DMS79 treated with DMSO at 0.1 percent for 48 hours (cell line): ENCODE data around the gene TUBGCP6.
"Not testable (repeated sequence)": the region's sequence is repeated elsewhere in the genome, so short reads cannot be mapped to it uniquely, and the experiment has no call there.

ENCODE experiments used
- DNase-seq: peaks from one replicate; lab custom pipeline; 2025; lab: John Stamatoyannopoulos, UW

The TUBGCP6 gene

DNA sequence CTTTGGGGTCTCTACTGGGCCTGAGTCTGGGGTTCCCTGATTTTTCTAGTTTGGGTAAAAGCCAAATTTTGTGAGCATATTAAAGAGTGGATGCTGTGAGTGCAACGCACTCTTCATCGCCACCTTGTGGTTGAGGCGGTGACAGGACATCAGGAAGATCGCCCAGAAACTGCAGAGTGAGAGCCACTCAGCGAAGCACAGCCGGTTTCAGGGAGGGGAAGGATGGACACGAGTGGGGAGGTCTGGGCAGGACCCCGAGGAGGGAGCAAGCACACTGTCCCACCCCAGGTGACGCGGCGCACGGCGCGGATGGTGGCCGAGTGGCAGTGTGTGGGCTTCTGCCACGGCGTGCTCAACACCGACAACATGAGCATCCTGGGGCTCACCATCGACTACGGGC, 34.9 kb downstream of the TUBGCP6 start:
- peak; percentile 7 for DNase-seq

DNA sequence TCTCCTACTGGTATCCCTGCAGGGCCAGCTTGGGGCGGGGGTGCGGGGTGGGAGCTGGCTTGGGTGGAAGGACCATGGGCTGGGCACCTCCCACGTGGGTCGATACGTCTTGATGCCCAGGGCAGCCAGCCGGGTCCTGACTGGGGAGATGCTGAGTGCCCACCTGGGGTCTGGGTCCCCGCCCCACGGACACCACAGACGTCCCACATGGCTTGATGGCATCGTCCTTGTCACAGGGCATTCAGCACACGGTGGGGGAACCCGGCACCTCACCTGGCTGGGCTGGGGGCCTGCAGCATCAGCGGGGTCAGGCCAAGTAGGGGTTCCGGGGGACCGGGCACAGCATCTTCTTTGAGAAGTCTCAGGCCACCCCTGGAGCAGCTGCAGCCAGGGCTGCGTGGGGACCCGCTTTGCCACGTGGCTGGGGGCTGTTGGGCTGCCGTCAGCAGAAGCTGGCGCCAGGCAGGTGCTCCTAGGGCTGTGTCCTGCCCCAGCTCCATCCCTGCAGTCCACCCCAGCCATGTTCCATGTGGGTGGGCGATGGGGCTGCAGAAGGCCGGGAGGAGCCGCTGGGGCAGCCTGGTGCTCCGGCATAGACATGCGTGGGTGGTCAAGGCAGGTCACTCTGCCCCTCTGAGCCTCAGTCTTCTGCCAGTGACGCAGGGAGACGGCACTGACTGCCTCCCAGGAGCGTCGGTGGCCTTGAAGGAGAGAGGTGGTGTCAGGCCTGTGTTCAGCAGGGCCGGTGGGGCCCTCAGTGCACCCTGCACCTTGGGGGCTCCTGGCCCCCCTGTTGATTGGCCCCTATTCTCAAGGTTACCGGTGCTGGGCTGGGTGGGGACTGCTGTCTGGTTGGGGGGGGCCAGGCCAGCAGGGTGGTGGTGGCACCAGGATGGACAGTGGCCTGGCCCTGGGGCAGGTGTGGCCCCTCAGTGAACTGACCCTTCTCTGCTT, 35.6 kb downstream of the TUBGCP6 start:
- DNase-seq = no peak

DNA sequence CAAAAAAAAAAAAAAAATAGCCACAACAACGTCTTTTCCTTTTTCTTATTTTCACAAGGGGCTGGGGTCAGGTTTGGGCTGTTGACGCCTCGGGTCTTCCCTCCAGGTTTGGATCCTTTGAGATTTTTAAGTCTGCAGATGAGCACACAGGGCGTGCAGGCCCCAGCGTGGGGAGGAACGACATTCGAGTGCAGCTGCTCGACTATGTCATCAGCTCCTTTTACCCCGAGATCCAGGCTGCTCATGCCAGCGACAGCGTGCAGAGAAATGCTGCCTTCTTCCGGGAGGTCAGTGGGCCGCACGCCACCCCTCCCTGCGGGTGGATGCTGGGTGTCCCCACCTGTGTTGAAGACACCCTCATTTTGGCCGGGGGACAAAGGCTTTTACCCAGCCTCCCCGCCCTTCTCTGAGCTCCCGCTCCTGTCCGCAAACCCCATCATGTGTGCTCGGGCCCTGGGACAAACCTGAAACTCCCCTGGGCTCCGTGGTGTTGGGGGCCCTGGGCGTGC, 36.3 kb downstream of the TUBGCP6 start:
- DNase-seq = no peak

DNA sequence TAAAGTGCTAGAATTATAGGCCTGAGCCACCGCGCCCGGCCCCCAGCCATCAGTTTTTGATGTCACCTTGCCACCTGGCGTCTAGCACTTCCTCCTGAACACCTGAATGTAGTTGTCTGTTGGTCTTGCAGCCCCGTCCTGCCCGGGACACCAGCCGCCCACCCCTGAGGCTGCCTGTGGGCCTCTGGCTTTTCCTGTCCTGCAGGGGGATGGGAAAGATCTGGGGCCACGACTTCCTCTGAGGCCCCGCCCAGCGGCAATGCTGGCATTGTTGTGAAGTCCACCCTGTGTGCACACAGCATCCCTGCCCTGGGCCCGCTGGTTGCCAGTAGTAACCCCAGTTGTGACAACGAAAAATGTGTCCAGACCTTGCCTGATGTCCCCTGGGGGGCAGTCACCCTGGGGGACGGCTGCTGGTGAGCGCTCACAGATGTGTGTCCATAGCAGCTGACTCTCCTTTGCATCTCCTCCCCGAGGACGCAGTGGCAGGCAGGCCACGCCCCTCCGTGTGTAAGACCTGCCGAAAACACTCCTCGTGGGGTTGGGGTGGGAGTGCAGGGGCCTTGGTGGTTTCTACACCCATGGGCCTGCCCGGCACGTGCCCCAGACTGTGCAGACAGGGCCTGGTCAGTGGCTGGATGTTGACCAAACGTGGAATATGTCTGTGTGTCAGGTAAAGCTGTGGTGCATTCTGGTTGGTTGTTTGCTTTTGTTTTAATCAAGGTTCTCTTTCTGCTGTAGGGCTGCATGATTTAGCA, 37.3 kb downstream of the TUBGCP6 start:
- DNase-seq = no peak

DNA sequence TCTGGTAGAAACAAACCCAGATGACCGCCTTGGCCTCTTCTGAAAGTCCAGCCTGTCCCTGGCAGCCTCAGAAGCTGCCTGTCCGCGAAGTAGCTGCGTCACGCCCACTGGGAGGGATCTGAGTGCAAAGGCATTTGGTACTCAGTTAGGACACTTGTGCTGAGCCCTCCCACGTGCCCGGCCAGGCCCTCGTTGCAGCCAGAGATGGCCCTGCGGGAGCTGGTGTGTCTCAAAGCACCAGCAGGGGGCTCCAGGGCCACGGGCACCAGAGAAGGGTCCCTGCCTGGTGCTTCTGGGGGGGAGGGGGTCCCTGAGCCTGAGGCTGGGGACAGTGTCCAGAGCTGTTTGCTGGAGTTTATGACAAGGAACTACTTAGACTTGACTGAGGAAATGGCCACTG, 38.2 kb downstream of the TUBGCP6 start:
- DNase-seq = no peak

DNA sequence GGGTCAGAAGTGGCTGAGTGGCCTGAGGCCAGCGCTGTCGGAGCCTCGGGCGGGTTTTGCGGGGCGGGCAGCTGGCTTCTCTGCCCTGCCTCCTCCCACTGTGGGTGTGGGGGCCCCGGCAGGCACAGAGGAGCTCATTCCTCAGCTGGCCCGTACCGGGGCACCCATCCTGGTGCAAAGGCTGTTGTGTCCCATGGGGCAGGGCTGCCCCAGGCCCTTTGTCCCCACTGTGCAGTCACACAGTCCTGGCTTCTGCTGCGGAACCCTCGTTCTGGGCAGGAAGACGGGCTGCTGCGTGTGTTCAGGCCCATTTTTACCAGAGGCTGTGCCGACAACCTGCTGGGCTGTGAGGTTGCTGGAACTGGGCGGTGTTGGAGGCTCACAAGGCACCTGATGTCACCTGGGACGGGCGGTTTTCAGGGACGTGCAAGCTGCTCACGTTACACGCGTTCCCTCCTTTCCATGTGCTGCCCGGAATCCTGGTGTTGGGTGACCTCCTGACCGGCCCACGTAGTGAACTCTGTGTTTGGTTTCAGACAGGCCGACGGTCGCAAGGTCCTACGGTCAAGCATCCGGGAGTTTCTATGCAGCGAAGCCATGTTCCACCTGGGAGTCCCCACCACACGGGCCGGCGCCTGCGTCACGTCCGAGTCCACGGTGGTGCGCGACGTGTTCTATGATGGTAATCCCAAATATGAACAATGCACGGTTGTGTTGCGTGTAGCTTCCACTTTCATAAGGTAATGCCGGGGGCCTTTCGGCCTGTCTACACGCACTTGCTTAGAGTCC, 38.8 kb downstream of the TUBGCP6 start:
- DNase-seq = no peak

DNA sequence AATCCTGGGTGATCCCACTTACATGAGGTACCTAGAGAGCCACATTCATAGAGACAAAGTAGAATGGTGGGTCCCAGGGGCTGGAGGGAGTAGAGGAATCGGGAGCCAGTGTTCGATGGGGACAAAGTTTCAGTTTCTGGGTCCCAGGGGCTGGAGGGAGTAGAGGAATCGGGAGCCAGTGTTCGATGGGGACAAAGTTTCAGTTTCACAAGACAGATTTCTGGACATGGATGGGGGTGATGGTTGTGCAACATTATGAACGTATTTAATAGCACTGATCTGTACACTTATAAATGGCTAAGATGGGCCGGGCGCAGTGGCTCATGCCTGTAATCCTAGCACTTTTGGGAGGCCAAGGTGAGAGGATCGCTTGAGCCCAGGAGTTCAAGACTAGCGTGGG, 39.8 kb downstream of the TUBGCP6 start:
- DNase-seq = not testable (repeated sequence)

DNA sequence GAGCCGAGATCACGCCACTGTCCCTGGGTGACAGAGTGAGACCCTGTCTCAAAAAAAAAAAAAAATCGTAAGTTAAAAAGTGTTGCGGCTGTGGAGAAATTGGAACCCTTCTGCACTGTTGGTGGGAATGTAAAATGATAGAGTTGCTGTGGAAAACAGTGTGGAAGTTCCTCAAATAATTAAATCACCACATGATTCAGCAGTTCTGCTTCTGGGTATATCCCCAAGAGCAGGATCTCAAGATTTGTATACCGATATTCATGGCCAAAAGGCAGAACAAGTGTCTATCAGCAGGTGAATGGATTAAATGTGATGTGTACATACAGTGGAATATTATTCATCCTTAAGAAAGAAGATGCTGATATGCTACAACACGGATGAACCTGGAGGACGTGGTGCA, 40.3 kb downstream of the TUBGCP6 start:
- no peak for DNase-seq

DNA sequence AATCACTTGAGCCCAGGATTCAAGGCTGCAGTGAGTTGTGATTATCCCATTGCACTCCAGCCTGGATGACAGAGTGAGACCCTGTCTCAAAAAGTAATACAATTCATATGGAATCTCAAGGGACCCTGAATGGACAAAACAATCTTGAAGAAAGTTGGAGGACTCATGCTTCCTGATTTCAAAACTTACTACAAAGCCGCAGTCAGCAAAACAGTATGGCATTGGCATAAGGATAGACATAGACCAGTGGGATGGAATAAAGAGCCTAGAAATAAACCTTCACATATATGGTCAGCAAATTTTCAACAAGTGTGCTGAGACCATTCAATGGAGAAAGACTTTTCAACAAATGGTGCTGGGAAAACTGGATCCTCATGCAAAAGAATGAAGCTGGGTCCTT, 41.5 kb downstream of the TUBGCP6 start:
- no peak for DNase-seq

DNA sequence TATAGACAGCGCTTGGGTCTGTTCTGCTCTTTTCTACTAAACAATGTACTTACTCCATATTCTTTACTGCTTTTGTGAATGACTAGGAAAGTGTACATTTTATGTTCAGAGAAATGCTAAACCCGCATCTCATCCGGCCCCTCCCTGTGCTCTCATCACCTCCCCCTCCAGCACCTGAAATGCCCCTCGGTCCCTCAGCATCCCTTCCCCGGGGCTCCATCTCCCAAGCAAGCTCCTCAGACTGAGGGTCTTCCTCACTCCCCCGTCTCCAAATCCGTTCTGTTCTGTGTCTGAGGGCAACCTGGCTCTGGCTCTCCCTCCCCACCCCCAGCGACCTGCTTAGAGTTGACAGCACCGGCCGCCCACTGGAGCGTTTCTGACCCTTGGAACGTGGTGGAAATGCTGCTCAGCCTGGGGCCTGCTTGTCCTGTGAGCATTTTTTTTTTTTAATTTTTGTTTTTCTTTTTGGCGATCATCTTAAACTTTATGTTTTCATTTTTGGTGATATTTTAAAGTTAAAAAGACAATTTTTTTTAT, 42.6 kb downstream of the TUBGCP6 start:
- DNase-seq = no peak

DNA sequence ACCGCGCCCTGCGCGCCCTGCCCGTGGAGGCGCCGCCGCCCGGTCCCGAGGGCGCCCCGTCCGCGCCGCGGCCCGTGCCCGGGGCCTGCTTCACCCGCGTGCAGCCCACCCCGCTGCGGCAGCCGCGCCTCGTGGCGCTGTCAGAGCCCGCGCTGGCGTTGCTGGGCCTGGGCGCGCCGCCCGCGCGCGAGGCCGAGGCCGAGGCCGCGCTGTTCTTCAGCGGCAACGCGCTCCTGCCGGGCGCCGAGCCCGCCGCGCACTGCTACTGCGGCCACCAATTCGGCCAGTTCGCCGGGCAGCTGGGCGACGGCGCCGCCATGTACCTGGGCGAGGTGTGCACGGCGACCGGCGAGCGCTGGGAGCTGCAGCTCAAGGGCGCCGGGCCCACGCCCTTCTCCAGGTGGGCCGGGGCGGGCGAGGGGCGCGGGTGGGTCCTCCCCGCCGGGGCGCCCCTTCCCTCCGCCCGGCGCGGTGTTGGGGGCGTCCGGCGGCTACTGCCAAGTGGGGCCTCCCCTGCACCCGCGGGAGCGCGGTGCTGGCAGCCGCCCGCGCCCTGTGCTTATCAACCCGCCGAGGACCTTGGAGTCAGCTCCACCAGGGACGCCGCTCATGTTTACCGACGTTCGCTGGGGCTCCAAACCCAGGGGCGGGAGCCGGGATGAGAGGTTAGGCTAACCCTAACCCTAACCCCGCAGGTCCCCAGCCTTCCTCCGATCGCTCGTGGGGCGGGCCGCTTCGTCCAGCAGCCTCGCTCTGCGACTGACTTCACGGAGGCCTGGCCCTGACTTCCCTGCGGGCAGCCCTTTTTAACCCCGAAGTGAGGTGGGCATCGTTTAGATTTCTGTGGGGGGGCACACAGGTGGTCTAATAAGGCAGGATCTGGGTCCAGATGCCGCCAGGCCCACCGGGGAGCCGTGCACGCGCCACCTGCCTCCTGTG, 43.4 kb downstream of the TUBGCP6 start:
- no peak for DNase-seq

DNA sequence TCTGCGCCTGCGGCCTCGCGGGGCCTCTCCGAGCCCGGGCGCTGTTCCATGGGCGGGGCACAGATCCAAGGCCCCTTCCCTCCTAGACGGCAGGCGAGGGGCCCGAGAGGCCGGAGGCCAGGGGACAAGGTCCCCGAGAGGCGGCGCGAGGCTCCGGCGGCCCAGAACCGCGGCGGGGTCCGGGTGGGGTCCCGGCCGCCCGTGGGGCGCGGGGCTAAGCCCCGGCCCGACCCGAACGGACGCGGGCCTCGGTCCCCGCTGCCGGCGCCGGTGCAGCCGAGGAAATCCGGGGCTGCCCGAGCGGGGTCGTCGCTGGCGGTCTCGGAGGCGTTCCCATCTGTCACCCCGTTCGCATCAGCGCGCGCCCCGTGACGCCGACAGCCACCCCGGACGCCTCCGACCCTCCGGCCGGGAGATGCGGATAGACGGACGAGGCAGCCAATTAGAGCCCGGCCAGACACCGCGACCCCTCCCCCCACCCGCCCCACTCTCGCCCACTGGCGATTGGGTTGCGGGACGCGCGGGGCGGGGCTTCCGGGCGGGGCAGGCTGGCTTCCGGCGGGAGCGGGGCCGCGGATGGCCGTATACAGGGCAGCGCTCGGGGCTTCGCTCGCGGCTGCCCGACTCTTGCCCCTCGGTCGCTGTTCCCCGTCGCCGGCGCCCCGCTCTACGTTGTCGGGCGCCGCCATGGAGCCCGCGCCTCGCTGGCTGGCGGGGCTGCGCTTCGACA, 44.2 kb downstream of the TUBGCP6 start, which contains the start of gene SELENOO:
Gene SELENOO, plus strand, starts transcription at position 551 of the 730 bp plus-strand sequence. Its CDS starts 26 bp downstream, at position 577.
- peak; percentile 34 for DNase-seq

DNA sequence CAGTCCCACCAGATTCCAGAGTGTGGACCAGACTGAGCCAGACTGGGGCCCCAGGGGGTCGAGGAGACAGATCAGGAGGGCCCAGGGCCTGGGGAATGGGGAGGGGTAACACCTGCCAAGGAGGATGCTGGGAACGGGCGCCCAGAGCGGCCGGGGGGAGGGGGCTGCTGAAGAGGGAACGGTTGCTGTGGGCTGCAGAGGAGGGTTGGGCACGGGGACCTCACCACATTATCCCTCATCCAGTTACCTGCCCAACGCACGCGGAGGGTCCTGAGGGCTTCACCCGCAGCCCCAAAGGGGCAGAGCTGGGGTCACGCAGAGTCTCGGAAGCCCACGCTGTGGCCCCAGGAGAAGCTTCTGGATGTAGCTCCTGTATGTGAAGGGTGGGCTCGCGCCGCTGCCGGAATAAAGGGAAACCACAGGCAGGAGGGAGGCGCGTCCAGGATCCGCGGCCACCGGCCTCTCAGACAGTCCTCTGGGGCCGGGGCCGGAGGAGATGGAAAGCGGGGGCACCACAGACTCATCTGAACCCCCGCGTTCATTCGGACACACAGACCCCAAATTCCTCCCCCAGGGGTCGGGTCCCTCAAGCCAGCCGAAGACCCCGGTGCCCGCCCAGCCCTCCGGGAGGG, 44.9 kb downstream of the TUBGCP6 start:
- no peak for DNase-seq

DNA sequence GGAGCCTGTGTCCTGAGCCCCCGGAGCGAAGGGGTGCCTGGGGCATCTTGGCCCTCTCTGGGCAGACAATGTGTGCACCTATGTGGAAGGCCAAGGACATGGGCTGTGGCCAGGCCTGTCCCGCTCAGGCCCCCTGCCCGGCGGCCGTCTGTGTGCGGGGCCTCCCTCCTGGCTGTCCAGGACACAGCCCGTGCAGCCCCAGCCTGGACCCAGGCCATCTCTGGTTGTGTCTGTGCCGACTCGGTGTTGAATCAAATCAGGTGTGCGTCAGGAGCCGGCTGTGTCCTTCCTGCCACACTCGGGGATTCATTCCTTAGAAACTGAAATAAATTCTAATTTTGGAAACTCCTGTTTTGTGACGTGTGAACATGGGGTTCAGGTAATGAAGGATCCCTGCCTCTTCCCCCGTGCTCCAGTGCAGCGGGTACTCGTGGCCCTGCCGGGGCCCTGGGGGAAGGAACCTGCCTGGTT, 45.5 kb downstream of the TUBGCP6 start:
- no peak for DNase-seq

DNA sequence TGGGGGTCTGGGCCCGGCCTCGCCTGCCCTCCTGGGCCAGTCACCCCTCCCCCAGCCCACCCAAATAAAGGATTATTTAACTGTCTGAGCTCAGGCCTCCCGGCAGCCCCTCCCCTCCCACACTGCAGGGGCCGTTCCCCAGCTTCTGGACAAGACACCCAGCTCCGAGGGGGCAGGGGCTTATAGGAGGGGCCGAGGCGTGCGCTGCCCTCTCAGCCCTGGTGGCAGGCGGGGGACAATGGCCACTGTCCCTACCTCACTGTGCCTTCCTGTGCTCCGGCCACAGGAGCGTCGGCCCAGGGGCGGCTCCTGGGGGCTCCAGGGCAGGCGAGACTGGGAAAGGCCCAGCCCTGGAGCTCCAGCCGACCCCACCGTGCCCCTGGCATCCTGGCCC, 46.2 kb downstream of the TUBGCP6 start:
- no peak for DNase-seq

DNA sequence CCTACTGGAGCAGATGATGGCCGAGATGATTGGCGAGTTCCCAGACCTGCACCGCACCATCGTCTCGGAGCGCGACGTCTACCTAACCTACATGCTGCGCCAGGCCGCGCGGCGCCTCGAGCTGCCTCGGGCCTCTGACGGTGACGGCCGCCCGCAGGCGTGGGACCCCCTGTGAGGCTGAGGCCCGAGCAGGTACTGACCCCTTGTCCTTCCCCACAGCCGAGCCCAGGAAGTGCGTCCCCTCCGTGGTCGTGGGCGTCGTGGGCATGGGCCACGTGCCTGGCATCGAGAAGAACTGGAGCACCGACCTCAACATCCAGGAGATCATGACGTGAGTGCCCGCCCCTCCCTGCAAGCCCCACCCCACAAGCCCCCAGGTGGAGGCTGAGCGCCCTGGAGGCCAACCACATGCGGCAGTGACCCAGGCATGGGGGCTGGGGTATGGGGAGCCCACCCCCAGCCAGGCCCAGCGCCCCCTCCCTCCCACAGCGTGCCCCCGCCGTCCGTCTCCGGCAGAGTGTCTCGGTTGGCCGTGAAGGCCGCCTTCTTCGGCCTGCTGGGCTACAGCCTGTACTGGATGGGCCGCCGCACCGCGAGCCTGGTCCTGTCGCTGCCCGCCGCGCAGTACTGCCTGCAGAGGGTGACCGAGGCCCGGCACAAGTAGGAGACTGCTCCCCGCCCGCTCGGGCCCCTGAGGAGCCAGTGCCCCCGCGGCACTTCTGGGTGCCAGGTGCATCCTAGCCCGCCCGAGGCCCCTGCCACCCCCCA, 46.8 kb downstream of the TUBGCP6 start:
- no peak for DNase-seq

DNA sequence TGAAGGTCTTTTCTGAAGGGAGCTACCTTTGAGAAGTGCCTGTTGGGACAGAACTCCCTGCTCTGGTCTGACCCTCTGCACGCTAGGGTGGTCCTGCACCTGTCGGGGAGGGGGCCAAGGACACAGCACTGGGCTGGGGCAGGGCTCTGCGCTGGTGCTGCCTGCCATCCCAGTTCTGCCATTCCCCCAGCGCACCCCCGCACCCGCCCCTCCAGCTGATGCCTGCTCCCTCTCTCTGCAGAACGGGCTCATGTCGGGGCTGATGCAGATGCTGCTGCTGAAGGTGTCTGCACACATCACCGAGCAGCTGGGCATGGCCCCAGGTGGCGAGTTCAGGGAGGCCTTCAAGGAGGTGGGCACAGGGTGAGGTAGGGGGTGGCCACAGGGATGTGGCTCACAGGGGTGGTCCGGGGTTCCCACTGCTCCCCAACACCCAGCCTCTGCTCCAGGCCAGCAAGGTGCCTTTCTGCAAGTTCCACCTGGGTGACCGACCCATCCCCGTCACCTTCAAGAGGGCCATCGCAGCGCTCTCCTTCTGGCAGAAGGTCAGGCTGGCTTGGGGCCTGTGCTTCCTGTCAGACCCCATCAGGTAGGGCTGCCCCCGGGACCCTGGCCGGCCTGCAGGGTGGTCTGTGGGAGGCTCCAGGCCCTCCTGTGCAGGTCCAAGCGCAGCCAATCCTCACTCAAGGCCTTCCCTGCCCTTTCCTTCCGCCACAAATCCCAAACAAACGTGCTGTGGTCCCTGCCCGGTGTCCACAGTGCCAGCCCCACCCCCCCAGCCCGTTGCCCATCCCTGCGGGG, 47.6 kb downstream of the TUBGCP6 start:
- no peak for DNase-seq

DNA sequence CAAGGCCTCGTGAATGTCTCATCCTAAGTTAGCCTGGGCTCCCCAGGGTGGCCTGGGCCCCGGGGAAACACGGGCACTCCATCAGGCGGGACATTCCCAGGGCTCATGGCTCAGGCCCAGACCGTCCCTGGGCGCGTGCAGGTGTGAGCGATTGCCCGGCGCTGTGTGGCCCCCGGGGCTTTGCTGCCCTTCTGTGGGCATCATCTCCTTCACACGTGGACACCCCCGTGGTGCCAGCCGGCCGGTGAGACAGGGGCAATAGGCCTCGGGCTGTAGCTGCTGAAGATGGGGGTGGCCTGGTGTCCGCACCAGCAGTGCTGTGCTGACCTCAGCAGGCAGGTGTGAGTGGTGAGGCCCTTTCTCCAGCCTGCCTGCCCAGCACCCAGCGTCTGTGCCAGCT, 48.6 kb downstream of the TUBGCP6 start:
- no peak for DNase-seq
